Astrocyte of the cerebellum (primary cell): ENCODE results near the gene SLC12A4.
"Not testable (repeated sequence)": the region's sequence is repeated elsewhere in the genome, so short reads cannot be mapped to it uniquely, and the experiment has no call there.

Experiments
- DNase-seq: peaks from one replicate; pipeline ENCODE4 v3.0.0-alpha.2; 2011; ENCODE audit warnings: low read depth
- H3K4me3 ChIP-seq: 2 replicates; pipeline ENCODE4 v1.5.1; 2011; ENCODE audit warnings: mild to moderate bottlenecking, low read depth, low read length, moderate library complexity
- in situ Hi-C: cut with HindIII; loops from 2 replicates; pipeline ENCODE4 v1.10.0; 2017; ENCODE audit warnings: low sequenced_read_pairs
- TF ChIP-seq, protein P1 (sequence below): IDR thresholded peaks from 2 replicates; pipeline ENCODE4 v1.5.1; 2012; ENCODE audit warnings: low read length, low read depth, moderate library complexity, mild to moderate bottlenecking; ENCODE audit errors: missing control alignments

Gene SLC12A4

DNA sequence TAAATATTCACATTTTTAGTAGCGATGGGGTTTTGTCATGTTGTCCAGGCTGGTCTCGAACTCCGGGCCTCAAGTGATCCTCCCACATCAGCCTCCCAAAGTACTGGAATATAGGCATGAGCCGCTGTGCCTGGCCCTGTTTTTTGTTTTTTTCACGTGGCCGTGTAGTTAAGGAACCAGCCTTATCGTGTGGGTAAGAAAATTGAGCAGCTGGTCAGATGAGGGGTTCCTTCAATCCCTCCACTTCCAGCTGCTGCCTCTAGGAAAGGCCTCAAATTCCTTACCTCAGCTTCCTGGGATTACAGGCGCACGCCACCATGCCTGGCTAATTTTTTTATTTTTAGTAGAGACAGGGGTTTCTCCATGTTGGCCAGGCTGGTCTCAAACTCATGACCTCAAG, 36.8 kb upstream of the SLC12A4 start:
- DNase-seq: no peak
- TF ChIP-seq, protein P1, sequence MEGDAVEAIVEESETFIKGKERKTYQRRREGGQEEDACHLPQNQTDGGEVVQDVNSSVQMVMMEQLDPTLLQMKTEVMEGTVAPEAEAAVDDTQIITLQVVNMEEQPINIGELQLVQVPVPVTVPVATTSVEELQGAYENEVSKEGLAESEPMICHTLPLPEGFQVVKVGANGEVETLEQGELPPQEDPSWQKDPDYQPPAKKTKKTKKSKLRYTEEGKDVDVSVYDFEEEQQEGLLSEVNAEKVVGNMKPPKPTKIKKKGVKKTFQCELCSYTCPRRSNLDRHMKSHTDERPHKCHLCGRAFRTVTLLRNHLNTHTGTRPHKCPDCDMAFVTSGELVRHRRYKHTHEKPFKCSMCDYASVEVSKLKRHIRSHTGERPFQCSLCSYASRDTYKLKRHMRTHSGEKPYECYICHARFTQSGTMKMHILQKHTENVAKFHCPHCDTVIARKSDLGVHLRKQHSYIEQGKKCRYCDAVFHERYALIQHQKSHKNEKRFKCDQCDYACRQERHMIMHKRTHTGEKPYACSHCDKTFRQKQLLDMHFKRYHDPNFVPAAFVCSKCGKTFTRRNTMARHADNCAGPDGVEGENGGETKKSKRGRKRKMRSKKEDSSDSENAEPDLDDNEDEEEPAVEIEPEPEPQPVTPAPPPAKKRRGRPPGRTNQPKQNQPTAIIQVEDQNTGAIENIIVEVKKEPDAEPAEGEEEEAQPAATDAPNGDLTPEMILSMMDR: no peak
- in situ Hi-C loops: loop anchor here (25.0 kb wide), 1 partner anchor 93 kb away; no protein-coding TSS in a partner anchor
- no peak overlapping the region for H3K4me3 ChIP-seq

GRCh38 chr16:68003031-68003430, 34.6 kb upstream of the SLC12A4 start:
- in situ Hi-C loops: loop anchor here (25.0 kb wide), 1 partner anchor 91 kb away; no protein-coding TSS in a partner anchor
- TF ChIP-seq, protein P1: no peak

DNA sequence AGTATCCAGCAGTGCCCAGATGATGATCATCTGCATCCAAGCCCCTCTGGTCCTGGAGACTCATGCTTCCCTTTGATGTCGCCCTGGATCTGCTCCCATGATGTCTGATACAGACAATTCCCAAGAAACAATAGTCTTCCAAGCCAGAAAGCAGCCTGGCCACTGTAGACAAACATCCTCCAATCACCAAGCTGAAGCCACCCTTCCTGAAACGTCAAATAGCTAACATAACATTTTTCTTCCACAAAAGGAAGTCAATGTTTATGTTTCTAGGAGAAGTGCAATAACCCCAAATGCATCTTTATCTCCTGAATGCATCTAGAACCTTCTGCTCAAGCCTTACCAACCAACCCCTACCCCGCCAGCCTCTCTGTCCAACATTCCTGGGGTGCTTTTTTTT, 32.0 kb upstream of the SLC12A4 start:
- no peak overlapping the region for H3K4me3 ChIP-seq
- in situ Hi-C loops: loop anchor here (25.0 kb wide), 1 partner anchor 88 kb away; no protein-coding TSS in a partner anchor
- no peak for DNase-seq
- TF ChIP-seq, protein P1: no peak

More at GRCh38 chr16:68003031-68003430, 34.6 kb upstream of the SLC12A4 start:
- DNase-seq: no peak
- no peak overlapping the region for H3K4me3 ChIP-seq

DNA sequence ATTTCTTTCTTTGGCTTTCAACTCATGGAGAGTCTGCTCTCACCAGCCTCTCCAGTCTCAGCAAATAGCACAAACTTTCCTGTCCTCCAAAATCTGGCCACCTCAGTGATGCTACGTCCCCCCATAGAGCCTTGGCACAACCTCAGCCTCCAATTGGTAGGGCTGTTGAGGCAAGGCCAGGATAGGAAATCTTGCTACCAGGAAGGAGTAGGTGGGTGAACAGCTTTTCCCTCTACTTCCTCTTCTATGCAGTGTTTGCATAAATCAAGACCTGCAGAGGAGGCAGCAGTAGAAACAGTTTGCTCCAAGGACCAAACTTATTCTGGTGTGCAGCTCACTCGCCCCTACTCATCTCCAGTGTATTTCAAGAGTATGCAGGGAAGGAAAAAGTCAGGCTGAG, 31.5 kb upstream of the SLC12A4 start:
- DNase-seq: no peak
- H3K4me3 ChIP-seq: no peak overlapping the region
- in situ Hi-C loops: loop anchor here (25.0 kb wide), 1 partner anchor 88 kb away; no protein-coding TSS in a partner anchor
- TF ChIP-seq, protein P1: no peak

- in situ Hi-C loops, DNase-seq, H3K4me3 ChIP-seq: not testable (repeated sequence)
These were observed 30.6 kb upstream of the SLC12A4 start, which contains the start of gene DPEP2 for GRCh38 chr16:67998779-67999688. Gene DPEP2, minus strand, starts transcription at chr16:67999484. Its CDS starts 6,272 bp downstream, at chr16:67993212.

GRCh38 chr16:67998231-67998778, 29.9 kb upstream of the SLC12A4 start:
- not testable (repeated sequence) for H3K4me3 ChIP-seq

GRCh38 chr16:67996666-67997065, 28.2 kb upstream of the SLC12A4 start:
- TF ChIP-seq, protein P1: no peak
- in situ Hi-C loops: no loop called here
- no peak for DNase-seq
- no peak overlapping the region for H3K4me3 ChIP-seq

More at GRCh38 chr16:67998231-67998778, 29.9 kb upstream of the SLC12A4 start:
- DNase-seq, in situ Hi-C loops: not testable (repeated sequence)
